Mucosa of rectum (tissue), 2 donors: ENCODE data around the gene AMIGO3.

ENCODE experiments used
- H3K27ac ChIP-seq, 2 donors: one replicate each; pipeline ENCODE4 v1.7.0; 2013; ENCODE audit warnings: inconsistent platforms in 2 of 2, low read depth in 2 of 2, low read length in 2 of 2
- H3K27me3 ChIP-seq, 2 donors: one replicate each; pipeline ENCODE4 v1.7.0; 2013; ENCODE audit warnings: low read length in 2 of 2; ENCODE audit not compliant: control insufficient read depth in 2 of 2, insufficient read depth in 2 of 2
- H3K36me3 ChIP-seq, 2 donors: one replicate each; pipeline ENCODE4 v1.7.0; 2013; ENCODE audit warnings: low read length in 2 of 2; ENCODE audit not compliant: control insufficient read depth in 2 of 2, insufficient read depth in 2 of 2
- H3K4me1 ChIP-seq, 2 donors: one replicate each; pipeline ENCODE4 v1.7.0; 2013; ENCODE audit warnings: low read length in 2 of 2, mild to moderate bottlenecking in 1 of 2; ENCODE audit not compliant: control insufficient read depth in 2 of 2, insufficient read depth in 2 of 2
- H3K4me3 ChIP-seq, 2 donors: one replicate each; pipeline ENCODE4 v1.7.0; 2013; ENCODE audit warnings: low read length in 2 of 2
- H3K9ac ChIP-seq, 2 donors: one replicate each; pipeline ENCODE4 v1.7.0; 2013; ENCODE audit warnings: low read length in 2 of 2, low read depth in 1 of 2, mild to moderate bottlenecking in 1 of 2
- H3K9me3 ChIP-seq, 2 donors: one replicate each; pipeline ENCODE4 v1.7.0; 2013; ENCODE audit warnings: low read length in 2 of 2; ENCODE audit not compliant: control insufficient read depth in 2 of 2
- donor health status: healthy.
- donor health status: Normal muscosa, but diverticular disease.

AMIGO3 gene

GRCh38 chr3:49727154-49727923 is 7.9 kb upstream of the AMIGO3 start:
- Histone ChIP-seq H3K4me3 (no peak overlapping the region), H3K27ac (no peak overlapping the region), H3K36me3 (peaks cover 23 to 39% of the 10 kb centered on the region in 2 donors), H3K4me1 (peaks cover 20 to 25% of the 10 kb centered on the region in 2 donors), H3K9me3 (no peaks in the 10 kb centered on the region), H3K27me3 (no peaks in the 10 kb centered on the region), H3K9ac (no peak overlapping the region)

GRCh38 chr3:49725906-49726681 is 6.6 kb upstream of the AMIGO3 start:
- Histone ChIP-seq H3K9me3 (no peaks in the 10 kb centered on the region), H3K27ac (peak overlapping the region in 1 of 2 donors; percentile 23), H3K9ac (no peak overlapping the region), H3K4me3 (no peak overlapping the region), H3K4me1 (peaks cover 23 to 30% of the 10 kb centered on the region in 2 donors), H3K36me3 (peaks cover 25 to 44% of the 10 kb centered on the region in 2 donors), H3K27me3 (no peaks in the 10 kb centered on the region)

GRCh38 chr3:49724586-49724985 is 5.1 kb upstream of the AMIGO3 start:
- Histone ChIP-seq H3K27me3 (no peaks in the 10 kb centered on the region), H3K9ac (peak overlapping the region; percentile 80 to 81), H3K27ac (peak overlapping the region; percentile 89 to 99), H3K36me3 (peaks cover 28 to 49% of the 10 kb centered on the region in 2 donors), H3K9me3 (no peaks in the 10 kb centered on the region), H3K4me1 (peaks cover 23 to 32% of the 10 kb centered on the region in 2 donors), H3K4me3 (peak overlapping the region; percentile 62 to 79)

- Histone ChIP-seq H3K36me3 (peaks cover 28 to 48% of the 10 kb centered on the region in 2 donors), H3K4me1 (peaks cover 29 to 37% of the 10 kb centered on the region in 2 donors), H3K9me3 (no peaks in the 10 kb centered on the region), H3K27me3 (no peaks in the 10 kb centered on the region), H3K9ac (peak within 1 kb of the TSS; percentile 99 to 100), H3K27ac (peak within 1 kb of the TSS; percentile 98 to 99), H3K4me3 (peak within 1 kb of the TSS; percentile 91 to 98)
Observed at GRCh38 chr3:49723628-49724551, 4.4 kb upstream of the AMIGO3 start, which contains the start of gene GMPPB. Gene GMPPB (minus strand): TSS chr3:49723951. CDS start chr3:49723726, 225 bp downstream.

- H3K4me3 ChIP-seq, result peak overlapping the region; percentile 91 to 98
- H3K9ac ChIP-seq, result peak overlapping the region; percentile 99 to 100
- H3K27ac ChIP-seq, result peak overlapping the region; percentile 98 to 99
- H3K4me1 ChIP-seq, result peaks cover 35 to 42% of the 10 kb centered on the region in 2 donors
- no peaks in the 10 kb centered on the region for H3K27me3 ChIP-seq
- peaks cover 28 to 47% of the 10 kb centered on the region in 2 donors for H3K36me3 ChIP-seq
- no peaks in the 10 kb centered on the region for H3K9me3 ChIP-seq
Observed at GRCh38 chr3:49723296-49723627, 3.8 kb upstream of the AMIGO3 start.

GRCh38 chr3:49722896-49723295 is 3.4 kb upstream of the AMIGO3 start:
- H3K4me3 ChIP-seq, result peak overlapping the region; percentile 91 to 98
- peaks cover 36 to 42% of the 10 kb centered on the region in 2 donors for H3K4me1 ChIP-seq
- peaks cover 26 to 44% of the 10 kb centered on the region in 2 donors for H3K36me3 ChIP-seq

GRCh38 chr3:49721896-49722781 is 2.7 kb upstream of the AMIGO3 start:
- Histone ChIP-seq H3K36me3 (peaks cover 22 to 36% of the 10 kb centered on the region in 2 donors), H3K9me3 (no peaks in the 10 kb centered on the region), H3K27ac (peak overlapping the region; percentile 98 to 99), H3K9ac (peak overlapping the region; percentile 99 to 100), H3K4me1 (peaks cover 36 to 42% of the 10 kb centered on the region in 2 donors), H3K27me3 (no peaks in the 10 kb centered on the region), H3K4me3 (peak overlapping the region; percentile 91 to 98)

More at GRCh38 chr3:49722896-49723295, 3.4 kb upstream of the AMIGO3 start:
- Histone ChIP-seq H3K27me3 (no peaks in the 10 kb centered on the region), H3K27ac (peak overlapping the region; percentile 98 to 99), H3K9ac (peak overlapping the region; percentile 99 to 100), H3K9me3 (no peaks in the 10 kb centered on the region)

- Histone ChIP-seq H3K36me3 (peaks cover 20 to 31% of the 10 kb centered on the region in 2 donors), H3K27ac (no peak overlapping the region), H3K9me3 (no peaks in the 10 kb centered on the region), H3K9ac (no peak overlapping the region), H3K4me3 (no peak overlapping the region), H3K27me3 (no peaks in the 10 kb centered on the region), H3K4me1 (peaks cover 36 to 42% of the 10 kb centered on the region in 2 donors)
Observed at GRCh38 chr3:49721596-49721895, 2.1 kb upstream of the AMIGO3 start.
